Central memory CD8-positive, alpha-beta T cell (primary cell): ENCODE measurements around the gene SFTA2.
"Not testable (repeated sequence)": the region's sequence is repeated elsewhere in the genome, so short reads cannot be mapped to it uniquely, and the experiment has no call there.

Experiments
- ATAC-seq: fragments of 150-1000 bp; cut with Tn5 transposase; replicated peaks from 2 replicates; pipeline ENCODE4 v1.10.0; 2022; ENCODE audit warnings: mild to moderate bottlenecking, moderate FRiP score, moderate number of reproducible peaks; ENCODE audit not compliant: poor library complexity, severe bottlenecking; ENCODE audit errors: extremely low read depth
- DNase-seq, 2 donors: peaks; one replicate each; pipeline ENCODE4 v3.0.0; 2021; ENCODE audit warnings: low spot score in 2 of 2
- H3K27ac Mint-ChIP-seq: one replicate; pipeline ENCODE4 v1.8.0; 2022; ENCODE audit warnings: low read depth, mild to moderate bottlenecking, moderate library complexity, mixed read lengths
- H3K27me3 Mint-ChIP-seq: one replicate; pipeline ENCODE4 v1.8.0; 2022; ENCODE audit warnings: mixed read lengths
- H3K36me3 Mint-ChIP-seq: one replicate; pipeline ENCODE4 v1.8.0; 2022; ENCODE audit warnings: mild to moderate bottlenecking, moderate library complexity, mixed read lengths; ENCODE audit not compliant: insufficient read depth
- H3K4me1 Mint-ChIP-seq: one replicate; pipeline ENCODE4 v1.8.0; 2022; ENCODE audit warnings: mixed read lengths
- H3K4me3 Mint-ChIP-seq: one replicate; pipeline ENCODE4 v1.8.0; 2022; ENCODE audit warnings: mild to moderate bottlenecking, moderate library complexity, mixed read lengths
- H3K9me3 Mint-ChIP-seq: one replicate; pipeline ENCODE4 v1.8.0; 2022; ENCODE audit warnings: mixed read lengths

Gene SFTA2

DNA sequence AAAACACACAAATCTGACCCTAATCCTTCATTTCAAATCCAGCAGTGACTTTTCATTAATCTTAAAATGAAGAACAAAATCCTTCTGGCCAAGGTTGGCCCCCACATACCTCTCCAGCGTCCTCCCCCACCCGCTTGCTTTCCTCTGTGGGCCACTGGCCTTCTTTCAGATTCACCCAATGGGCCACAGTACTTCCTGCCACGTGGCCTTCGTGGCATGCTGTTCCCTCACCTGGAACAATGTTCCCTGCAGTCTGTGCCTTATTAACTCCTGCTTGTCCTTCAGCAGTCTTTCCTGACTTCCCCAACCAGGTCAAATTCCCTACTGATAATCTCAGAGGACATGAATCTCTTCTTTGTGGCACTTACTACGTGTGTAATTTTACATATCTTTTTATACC, 29.3 kb downstream of the SFTA2 start:
- Mint-ChIP-seq H3K27ac (no peak overlapping the region), H3K36me3 (no peaks in the 10 kb centered on the region), H3K9me3 (no peaks in the 10 kb centered on the region), H3K27me3 (no peaks in the 10 kb centered on the region), H3K4me1 (peaks cover 1% of the 10 kb centered on the region), H3K4me3 (no peak overlapping the region)
- DNase-seq (no peak), ATAC-seq (no peak)

GRCh38 chr6:30902196-30902595, 29.8 kb downstream of the SFTA2 start:
- not testable (repeated sequence) for H3K36me3 Mint-ChIP-seq, DNase-seq, H3K27ac Mint-ChIP-seq, H3K27me3 Mint-ChIP-seq, H3K4me1 Mint-ChIP-seq, ATAC-seq, H3K9me3 Mint-ChIP-seq, H3K4me3 Mint-ChIP-seq

DNA sequence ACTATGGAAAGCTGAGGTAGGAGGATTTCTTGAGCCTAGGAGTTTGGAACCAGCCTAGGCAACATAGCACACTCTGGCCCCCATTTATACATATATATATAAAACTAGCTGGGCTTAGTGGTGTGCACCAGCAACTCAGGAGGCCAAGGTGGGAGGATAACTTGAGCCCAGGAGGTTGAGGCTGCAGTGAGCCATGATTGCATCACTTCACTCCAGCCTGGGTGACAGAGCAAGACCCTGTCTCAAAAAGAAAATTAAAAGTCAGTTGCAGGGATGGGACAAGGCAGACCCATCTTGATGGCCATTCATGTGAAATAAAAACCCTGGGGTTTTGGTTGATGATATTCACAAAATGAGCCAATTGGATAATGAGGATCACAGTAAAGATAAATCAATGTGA, 30.5 kb downstream of the SFTA2 start:
- Mint-ChIP-seq H3K4me1 (no peaks in the 10 kb centered on the region), H3K27ac (no peak overlapping the region), H3K27me3 (no peaks in the 10 kb centered on the region), H3K36me3 (peaks cover 2% of the 10 kb centered on the region), H3K9me3 (no peaks in the 10 kb centered on the region), H3K4me3 (no peak overlapping the region)
- no peak for ATAC-seq
- DNase-seq: no peak

DNA sequence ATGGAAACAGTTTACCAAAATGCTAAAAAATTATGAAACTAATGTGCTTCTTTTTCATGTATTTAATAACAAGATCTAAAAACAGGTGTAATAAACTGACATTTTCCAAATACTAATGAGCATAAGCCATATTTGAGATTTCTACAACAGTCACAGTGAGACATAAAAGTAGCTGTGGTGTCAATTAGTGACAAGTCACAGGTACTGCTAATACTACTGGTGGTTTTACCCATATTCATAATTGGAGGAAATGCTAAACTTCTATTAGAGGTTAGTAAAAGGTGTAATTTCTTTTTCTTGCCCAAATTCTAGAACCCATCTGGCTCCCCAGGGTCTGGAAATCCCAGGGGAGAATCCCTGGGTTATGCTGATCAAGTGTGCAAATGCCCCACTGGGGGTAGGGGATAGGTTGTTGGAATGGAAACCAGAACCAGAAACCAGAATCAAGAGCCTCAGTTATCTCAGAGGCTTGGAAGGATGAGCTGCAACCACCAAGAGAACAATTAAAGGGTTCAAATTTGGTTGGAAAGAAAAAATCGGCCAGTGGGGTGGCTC, 31.0 kb downstream of the SFTA2 start:
- Mint-ChIP-seq H3K27me3 (no peaks in the 10 kb centered on the region), H3K27ac (no peak overlapping the region), H3K4me3 (no peak overlapping the region), H3K9me3 (no peaks in the 10 kb centered on the region), H3K4me1 (no peaks in the 10 kb centered on the region), H3K36me3 (peaks cover 2% of the 10 kb centered on the region)
- ATAC-seq (no peak), DNase-seq (no peak)

DNA sequence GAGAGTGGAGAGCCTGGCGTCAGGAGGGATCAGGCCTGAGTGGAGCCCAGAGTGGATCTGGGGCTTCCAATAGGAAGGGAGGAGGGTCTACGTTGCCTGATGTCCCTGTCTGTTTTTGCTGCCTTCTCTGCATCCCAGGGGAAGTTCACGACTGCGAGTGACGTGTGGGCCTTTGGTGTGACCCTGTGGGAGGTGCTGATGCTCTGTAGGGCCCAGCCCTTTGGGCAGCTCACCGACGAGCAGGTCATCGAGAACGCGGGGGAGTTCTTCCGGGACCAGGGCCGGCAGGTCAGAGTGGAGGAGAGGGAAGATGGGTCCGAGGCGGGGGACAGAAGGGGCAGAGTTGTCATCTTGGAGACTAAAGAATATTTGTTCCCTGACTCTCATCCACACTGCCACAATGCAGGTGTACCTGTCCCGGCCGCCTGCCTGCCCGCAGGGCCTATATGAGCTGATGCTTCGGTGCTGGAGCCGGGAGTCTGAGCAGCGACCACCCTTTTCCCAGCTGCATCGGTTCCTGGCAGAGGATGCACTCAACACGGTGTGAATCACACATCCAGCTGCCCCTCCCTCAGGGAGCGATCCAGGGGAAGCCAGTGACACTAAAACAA, 33.1 kb downstream of the SFTA2 start:
- ATAC-seq (no peak), DNase-seq (no peak)
- Mint-ChIP-seq H3K9me3 (no peaks in the 10 kb centered on the region), H3K4me1 (no peaks in the 10 kb centered on the region), H3K4me3 (no peak overlapping the region), H3K27me3 (no peaks in the 10 kb centered on the region), H3K27ac (no peak overlapping the region), H3K36me3 (peaks cover 2% of the 10 kb centered on the region)

DNA sequence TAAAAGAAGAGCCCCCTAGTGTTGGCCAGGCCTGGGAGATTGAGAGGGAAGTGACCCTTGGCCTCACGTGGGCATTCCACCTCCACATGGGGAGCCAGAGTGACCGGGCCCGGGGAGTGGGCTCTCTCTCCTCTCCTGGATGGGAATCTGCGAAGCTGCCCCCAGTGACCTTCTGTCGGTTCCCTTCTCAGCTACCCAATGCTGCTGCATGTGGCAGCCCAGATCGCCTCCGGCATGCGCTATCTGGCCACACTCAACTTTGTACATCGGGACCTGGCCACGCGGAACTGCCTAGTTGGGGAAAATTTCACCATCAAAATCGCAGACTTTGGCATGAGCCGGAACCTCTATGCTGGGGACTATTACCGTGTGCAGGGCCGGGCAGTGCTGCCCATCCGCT, 34.1 kb downstream of the SFTA2 start:
- no peak for DNase-seq
- no peaks in the 10 kb centered on the region for H3K27me3 Mint-ChIP-seq
- ATAC-seq: no peak
- H3K4me3 Mint-ChIP-seq: no peak overlapping the region
- no peaks in the 10 kb centered on the region for H3K4me1 Mint-ChIP-seq
- H3K36me3 Mint-ChIP-seq: peaks cover 4% of the 10 kb centered on the region
- no peaks in the 10 kb centered on the region for H3K9me3 Mint-ChIP-seq
- no peak overlapping the region for H3K27ac Mint-ChIP-seq

DNA sequence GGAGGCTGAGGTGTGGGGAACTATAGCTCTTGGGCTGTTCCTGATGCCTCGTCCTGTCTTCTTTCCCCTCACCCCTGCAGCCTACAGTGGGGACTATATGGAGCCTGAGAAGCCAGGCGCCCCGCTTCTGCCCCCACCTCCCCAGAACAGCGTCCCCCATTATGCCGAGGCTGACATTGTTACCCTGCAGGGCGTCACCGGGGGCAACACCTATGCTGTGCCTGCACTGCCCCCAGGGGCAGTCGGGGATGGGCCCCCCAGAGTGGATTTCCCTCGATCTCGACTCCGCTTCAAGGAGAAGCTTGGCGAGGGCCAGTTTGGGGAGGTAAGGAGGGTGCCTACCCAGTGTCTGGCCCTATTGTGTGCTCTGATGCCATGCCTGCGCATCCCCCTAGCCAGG, 35.4 kb downstream of the SFTA2 start:
- Mint-ChIP-seq H3K36me3 (peaks cover 4% of the 10 kb centered on the region), H3K9me3 (no peaks in the 10 kb centered on the region), H3K27me3 (no peaks in the 10 kb centered on the region), H3K4me1 (no peaks in the 10 kb centered on the region), H3K27ac (no peak overlapping the region), H3K4me3 (no peak overlapping the region)
- ATAC-seq (no peak), DNase-seq (no peak)

GRCh38 chr6:30895343-30895742, 36.6 kb downstream of the SFTA2 start:
- Mint-ChIP-seq H3K36me3 (peaks cover 4% of the 10 kb centered on the region), H3K27me3 (no peaks in the 10 kb centered on the region), H3K9me3 (no peaks in the 10 kb centered on the region), H3K4me1 (no peaks in the 10 kb centered on the region), H3K27ac (no peak overlapping the region), H3K4me3 (no peak overlapping the region)
- DNase-seq (no peak), ATAC-seq (no peak)

GRCh38 chr6:30894935-30895334, 37.0 kb downstream of the SFTA2 start:
- no peak for DNase-seq
- Mint-ChIP-seq H3K36me3 (peaks cover 4% of the 10 kb centered on the region), H3K9me3 (no peaks in the 10 kb centered on the region), H3K27ac (no peak overlapping the region), H3K27me3 (no peaks in the 10 kb centered on the region), H3K4me1 (no peaks in the 10 kb centered on the region), H3K4me3 (no peak overlapping the region)
- no peak for ATAC-seq

DNA sequence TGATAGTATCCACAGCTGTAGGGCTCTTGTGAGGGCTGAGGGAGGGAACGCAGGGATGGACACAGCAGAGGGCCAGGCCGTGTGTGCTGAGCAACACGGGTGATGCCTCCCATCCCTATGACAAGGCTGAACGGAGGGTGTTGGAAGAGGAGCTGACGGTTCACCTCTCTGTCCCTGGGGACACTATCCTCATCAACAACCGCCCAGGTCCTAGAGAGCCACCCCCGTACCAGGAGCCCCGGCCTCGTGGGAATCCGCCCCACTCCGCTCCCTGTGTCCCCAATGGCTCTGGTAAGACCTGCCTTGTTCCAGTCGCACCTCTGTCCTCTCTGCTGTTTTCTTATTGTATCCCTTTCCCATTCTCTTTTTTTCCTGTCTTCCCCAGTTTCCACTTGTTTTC, 37.6 kb downstream of the SFTA2 start:
- H3K36me3 Mint-ChIP-seq: peaks cover 4% of the 10 kb centered on the region
- H3K9me3 Mint-ChIP-seq: no peaks in the 10 kb centered on the region
- H3K4me1 Mint-ChIP-seq: no peaks in the 10 kb centered on the region
- ATAC-seq (no peak), DNase-seq (no peak)
- no peak overlapping the region for H3K27ac Mint-ChIP-seq
- no peak overlapping the region for H3K4me3 Mint-ChIP-seq
- no peaks in the 10 kb centered on the region for H3K27me3 Mint-ChIP-seq

DNA sequence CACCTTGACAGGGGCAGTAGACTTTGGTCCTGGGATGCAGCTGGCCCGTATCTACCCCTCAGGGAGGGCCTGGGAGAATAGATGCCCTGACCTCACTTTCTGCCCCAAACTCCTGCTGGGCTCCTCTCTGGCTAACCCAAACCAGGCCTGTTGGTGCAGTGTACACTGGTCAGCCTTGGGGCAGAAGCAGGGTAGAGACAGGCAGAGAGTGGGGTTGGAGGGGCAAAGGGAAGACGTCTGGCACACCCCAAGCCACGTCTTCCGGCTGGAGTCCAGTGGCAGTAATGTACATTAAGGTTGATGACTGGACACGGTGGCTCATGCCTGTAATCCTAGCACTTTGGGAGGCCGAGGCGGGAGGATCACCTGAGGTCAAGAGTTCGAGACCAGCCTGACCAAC, 38.3 kb downstream of the SFTA2 start:
- H3K27ac Mint-ChIP-seq: no peak overlapping the region
- no peaks in the 10 kb centered on the region for H3K4me1 Mint-ChIP-seq
- H3K4me3 Mint-ChIP-seq: no peak overlapping the region
- no peaks in the 10 kb centered on the region for H3K27me3 Mint-ChIP-seq
- H3K36me3 Mint-ChIP-seq: peaks cover 4% of the 10 kb centered on the region
- DNase-seq (no peak), ATAC-seq (no peak)
- no peaks in the 10 kb centered on the region for H3K9me3 Mint-ChIP-seq

DNA sequence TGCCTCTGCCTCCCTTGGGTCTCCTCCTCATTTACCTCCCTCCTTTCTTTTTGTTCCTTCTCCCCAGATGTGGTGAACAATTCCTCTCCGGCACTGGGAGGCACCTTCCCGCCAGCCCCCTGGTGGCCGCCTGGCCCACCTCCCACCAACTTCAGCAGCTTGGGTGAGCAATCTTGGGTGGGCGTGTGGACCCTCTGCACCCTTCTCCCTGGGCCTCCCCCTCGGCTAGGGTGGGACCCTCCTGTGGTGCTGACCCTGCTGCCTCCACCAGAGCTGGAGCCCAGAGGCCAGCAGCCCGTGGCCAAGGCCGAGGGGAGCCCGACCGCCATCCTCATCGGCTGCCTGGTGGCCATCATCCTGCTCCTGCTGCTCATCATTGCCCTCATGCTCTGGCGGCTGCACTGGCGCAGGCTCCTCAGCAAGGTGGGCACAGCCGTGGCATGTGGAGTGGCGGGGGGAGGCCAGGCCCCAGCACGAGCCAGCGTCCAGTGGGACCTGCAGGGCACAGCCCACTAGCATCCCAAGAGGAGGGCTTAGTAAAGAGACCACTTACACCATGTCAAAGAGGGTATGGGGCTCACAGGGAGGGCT, 38.9 kb downstream of the SFTA2 start:
- no peaks in the 10 kb centered on the region for H3K27me3 Mint-ChIP-seq
- no peak for DNase-seq
- no peak overlapping the region for H3K27ac Mint-ChIP-seq
- peaks cover 4% of the 10 kb centered on the region for H3K36me3 Mint-ChIP-seq
- ATAC-seq: no peak
- no peaks in the 10 kb centered on the region for H3K9me3 Mint-ChIP-seq
- no peaks in the 10 kb centered on the region for H3K4me1 Mint-ChIP-seq
- H3K4me3 Mint-ChIP-seq: no peak overlapping the region

GRCh38 chr6:30891816-30892538, 40.0 kb downstream of the SFTA2 start:
- Mint-ChIP-seq H3K36me3 (peaks cover 3% of the 10 kb centered on the region), H3K4me1 (no peaks in the 10 kb centered on the region), H3K9me3 (no peaks in the 10 kb centered on the region), H3K4me3 (no peak overlapping the region), H3K27me3 (no peaks in the 10 kb centered on the region), H3K27ac (no peak overlapping the region)
- ATAC-seq: no peak
- no peak for DNase-seq
